Peyer's patch (tissue), 4 donors: ENCODE results near the gene TMEM192. TPM values are rescaled to one million over a fixed set of nuclear protein-coding genes. Genes with fewer than 3 reads are reported as not detected.
A peak's percentile ranks its signal among the peaks of the same experiment; 100 is the strongest.

Experiments used
- DNase-seq, 3 donors: peaks; one replicate each; pipeline ENCODE4 v3.0.0-alpha.2; 2017 to 2019
- H3K27ac ChIP-seq, 4 donors: fragments of 200-600 bp; sonication (generic); one replicate each; pipeline ENCODE4 v1.5.1; 2016 to 2019
- H3K27me3 ChIP-seq, 2 donors: fragments of 200-600 bp; sonication (generic); one replicate each; pipeline ENCODE4 v1.5.1; 2019
- H3K36me3 ChIP-seq, 3 donors: fragments of 200-600 bp; sonication (generic); one replicate each; pipeline ENCODE4 v1.5.1; 2016 to 2019
- H3K4me1 ChIP-seq, 4 donors: fragments of 200-600 bp; sonication (generic); one replicate each; pipeline ENCODE4 v1.5.1; 2016 to 2019
- H3K4me3 ChIP-seq, 4 donors: fragments of 200-600 bp; sonication (generic); 1 replicate in 3 of 4; 2 replicates in 1 of 4; pipeline ENCODE4 v1.5.1; 2016 to 2019; ENCODE audit warnings: mild to moderate bottlenecking in 1 of 4
- H3K9me3 ChIP-seq, 4 donors: fragments of 200-600 bp; sonication (generic); one replicate each; pipeline ENCODE4 v1.5.1; 2016 to 2019; ENCODE audit warnings: mild to moderate bottlenecking in 1 of 4
- CTCF ChIP-seq, 6 experiments: fragments of 450-650 bp in 4 of 6; fragments of 200-600 bp in 2 of 6; sonication (generic) in 1 of 6; IDR thresholded peaks; one replicate each; pipeline ENCODE4 v1.5.1; 2017 to 2019; ENCODE audit warnings: antibody characterized with exemption in 6 of 6, mild to moderate bottlenecking in 3 of 6, moderate library complexity in 1 of 6
- POLR2A ChIP-seq, 2 donors: fragments of 450-650 bp; IDR thresholded peaks; one replicate each; pipeline ENCODE4 v1.5.1; 2017; ENCODE audit warnings: antibody characterized with exemption in 2 of 2, mild to moderate bottlenecking in 2 of 2, moderate library complexity in 2 of 2
- total RNA-seq, 4 donors: library from RNA; depleted of rRNA; stranded (reverse); fragments of >200 nt; gene quantifications; one replicate each; pipeline ENCODE4 v1.1.0, GENCODE V29; 2016

The TMEM192 gene
- total RNA-seq = 10 to 100 TPM in 3 of 4 donors, 1 to 10 TPM in 1; 6.2 to 13.5 (median 13.3) TPM

DNA sequence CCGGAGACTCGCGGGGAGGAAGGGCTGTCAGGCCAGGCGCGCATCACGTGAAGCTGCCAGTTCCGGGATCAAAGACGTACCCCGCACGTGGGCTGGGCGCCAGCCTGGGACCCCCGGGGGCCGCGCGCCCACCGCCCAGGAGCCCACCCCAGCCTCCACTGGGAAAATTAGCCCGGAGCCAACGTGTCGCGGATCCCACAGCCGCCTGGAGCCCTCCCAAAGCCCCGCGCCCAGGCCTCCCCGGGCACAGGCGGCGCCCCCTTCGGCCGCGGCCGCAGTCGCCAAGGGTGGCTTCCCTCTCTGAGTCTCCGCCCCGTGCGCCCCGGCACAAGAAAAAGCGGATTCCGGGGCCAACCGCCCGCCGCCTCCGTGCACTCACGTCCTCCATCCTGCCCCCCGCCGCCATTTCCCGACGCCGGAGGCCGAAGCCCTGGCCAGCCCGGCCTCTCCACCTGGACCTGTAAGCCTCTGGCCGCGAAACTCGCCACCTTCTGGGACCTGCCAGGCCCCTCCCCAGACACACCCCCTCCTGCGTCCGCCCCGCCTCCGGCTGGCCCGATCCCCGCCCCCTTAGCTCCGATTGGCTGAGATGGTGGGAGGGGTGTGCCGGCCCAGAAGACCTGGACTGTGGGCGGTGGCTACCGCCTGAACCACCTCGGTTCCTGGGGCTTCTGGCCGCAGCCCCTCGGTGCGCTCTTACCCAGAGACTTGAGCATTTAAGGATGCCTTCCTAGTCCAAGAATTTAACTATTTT is at the start of gene TMEM192:
TSS of gene TMEM192 (minus strand) at position 493 of the 754 bp plus-strand sequence. CDS start at position 406, 87 bp downstream.
- peak in 5 of 6 experiments; percentile 29 to 59 (median 48) for TF ChIP-seq CTCF (IDR thresholded peaks at IDR 0.05)
- TF ChIP-seq POLR2A (IDR thresholded peaks at IDR 0.05) = peak; percentile 56 to 64
- peak within 1 kb of the TSS; percentile 84 to 94 (median 86) for H3K27ac ChIP-seq
- H3K36me3 ChIP-seq = no peaks in the 10 kb centered on the region
- no peaks in the 10 kb centered on the region for H3K9me3 ChIP-seq
- H3K4me1 ChIP-seq = peaks cover 0 to 6% (median 0%) of the 10 kb centered on the region in 4 donors
- DNase-seq = peak; percentile 92 to 98 (median 96)
- no peaks in the 10 kb centered on the region for H3K27me3 ChIP-seq
- peak within 1 kb of the TSS; percentile 73 to 94 (median 84) for H3K4me3 ChIP-seq

DNA sequence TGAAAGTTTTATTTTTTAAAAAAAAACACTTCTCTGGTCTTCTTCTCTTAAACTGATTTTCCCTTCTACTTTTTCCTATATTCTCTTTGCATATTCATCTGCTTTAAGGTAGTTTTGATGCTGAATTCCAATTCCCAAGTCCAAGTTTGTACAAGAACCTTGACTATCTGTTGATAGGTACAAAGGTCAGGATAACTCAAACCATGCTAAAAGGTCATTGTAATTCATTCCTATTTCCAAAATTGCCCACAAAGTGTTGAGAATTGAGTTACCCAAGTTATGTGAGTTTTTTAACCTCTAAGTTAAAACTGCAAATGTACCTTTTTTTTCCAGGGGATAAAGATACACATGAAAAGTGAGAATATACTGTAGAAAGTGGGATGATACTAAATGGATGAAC is 46.1 kb upstream of the TMEM192 start:
- TF ChIP-seq CTCF (IDR thresholded peaks at IDR 0.05) = no peak
- TF ChIP-seq POLR2A (IDR thresholded peaks at IDR 0.05) = no peak

DNA sequence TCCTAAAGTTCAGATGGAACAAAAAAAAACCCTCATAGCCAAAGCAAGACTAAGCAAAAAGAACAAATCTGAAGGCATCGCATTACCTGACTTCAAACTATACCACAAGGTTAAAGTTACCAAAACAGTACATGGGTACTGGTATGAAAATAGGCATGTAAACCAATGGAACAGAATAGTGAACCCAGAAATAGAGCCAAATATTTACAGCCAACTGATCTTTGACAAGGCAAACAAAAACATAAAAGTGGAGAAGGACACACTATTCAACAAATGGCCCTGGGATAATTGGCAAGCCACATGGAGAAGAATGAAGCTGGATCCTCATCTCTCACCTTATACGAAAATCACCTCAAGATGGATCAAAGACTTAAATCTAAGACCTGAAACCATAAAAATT is 44.2 kb upstream of the TMEM192 start:
- H3K4me1 ChIP-seq = no peaks in the 10 kb centered on the region
- H3K4me3 ChIP-seq = no peak overlapping the region
- no peak for DNase-seq
- no peaks in the 10 kb centered on the region for H3K9me3 ChIP-seq
- no peaks in the 10 kb centered on the region for H3K36me3 ChIP-seq
- no peaks in the 10 kb centered on the region for H3K27me3 ChIP-seq
- TF ChIP-seq CTCF (IDR thresholded peaks at IDR 0.05) (no peak), POLR2A (IDR thresholded peaks at IDR 0.05) (no peak)
- no peak overlapping the region for H3K27ac ChIP-seq

More for the DNA sequence above, 46.1 kb upstream of the TMEM192 start:
- Histone ChIP-seq H3K9me3 (no peaks in the 10 kb centered on the region), H3K36me3 (no peaks in the 10 kb centered on the region), H3K4me1 (no peaks in the 10 kb centered on the region), H3K27me3 (no peaks in the 10 kb centered on the region), H3K4me3 (no peak overlapping the region), H3K27ac (no peak overlapping the region)
- no peak for DNase-seq

DNA sequence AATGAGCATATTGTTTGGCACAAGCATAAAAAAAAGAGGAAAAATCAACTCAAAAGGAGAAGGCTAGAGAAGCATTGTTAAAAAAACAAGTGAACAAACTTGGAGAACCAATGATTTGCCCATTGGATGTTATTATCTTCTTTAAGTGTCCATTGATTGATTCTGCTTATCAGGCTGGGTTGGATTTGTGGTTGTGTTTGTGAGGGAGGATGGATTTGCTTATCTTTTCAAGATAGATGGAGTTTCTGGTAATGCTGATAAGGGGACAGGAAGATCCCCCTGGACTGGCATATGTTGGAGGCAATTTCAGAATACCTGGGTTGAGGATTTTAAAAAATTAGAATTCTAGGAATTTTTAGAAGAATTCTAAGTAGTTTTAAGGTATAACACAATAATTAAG is 41.8 kb upstream of the TMEM192 start:
- Histone ChIP-seq H3K27me3 (no peaks in the 10 kb centered on the region), H3K36me3 (no peaks in the 10 kb centered on the region), H3K4me1 (no peaks in the 10 kb centered on the region), H3K9me3 (no peaks in the 10 kb centered on the region), H3K27ac (no peak overlapping the region), H3K4me3 (no peak overlapping the region)
- no peak for DNase-seq
- TF ChIP-seq CTCF (IDR thresholded peaks at IDR 0.05) (no peak), POLR2A (IDR thresholded peaks at IDR 0.05) (no peak)

- H3K9me3 ChIP-seq = no peaks in the 10 kb centered on the region
- no peak for DNase-seq
- H3K4me1 ChIP-seq = no peaks in the 10 kb centered on the region
- TF ChIP-seq POLR2A (IDR thresholded peaks at IDR 0.05) (no peak), CTCF (IDR thresholded peaks at IDR 0.05) (no peak)
- no peak overlapping the region for H3K27ac ChIP-seq
- H3K27me3 ChIP-seq = no peaks in the 10 kb centered on the region
- no peak overlapping the region for H3K4me3 ChIP-seq
- no peaks in the 10 kb centered on the region for H3K36me3 ChIP-seq
These were observed 39.9 kb upstream of the TMEM192 start for GRCh38 chr4:165152527-165152926.
